ENCODE data around the gene UBD. TPM values are rescaled to one million over a fixed set of nuclear protein-coding genes. Genes with fewer than 3 reads are reported as not detected.

Gene UBD
- total RNA-seq, 3 donors from 2014 or later, result 0.80 to 2.9 (median 2.0) TPM

DNA sequence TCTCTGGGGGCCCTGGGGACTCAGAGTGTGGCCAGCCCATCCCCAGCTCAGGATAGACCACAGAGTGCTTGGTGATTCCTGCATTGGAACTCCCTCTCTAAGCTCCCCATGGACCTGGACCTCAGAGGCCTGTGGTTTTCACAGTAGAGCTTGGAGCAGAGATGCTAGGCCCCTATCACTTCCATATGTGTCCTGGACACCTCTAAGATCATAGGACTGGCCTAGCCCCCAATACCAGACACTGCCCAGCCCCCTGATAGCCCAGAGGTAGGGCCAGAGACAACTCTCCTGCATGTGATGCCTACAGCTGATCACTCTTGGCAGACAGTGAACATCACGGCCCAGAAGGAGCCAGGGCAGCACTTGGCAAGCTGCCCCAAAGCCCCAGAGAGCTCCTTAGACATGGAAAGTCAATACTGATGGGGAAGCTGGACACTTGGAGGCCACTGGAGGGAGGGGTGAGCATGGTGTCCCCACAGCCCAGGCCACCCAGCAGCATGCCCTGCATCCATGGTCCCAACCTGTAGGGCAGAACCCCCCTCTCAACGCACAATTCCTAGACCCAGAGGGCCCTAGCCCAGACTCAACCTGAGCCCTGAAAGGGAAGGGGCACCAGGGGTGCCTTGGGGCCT, 27.1 kb downstream of the UBD start:
- TF ChIP-seq POLR2A (IDR thresholded peaks at IDR 0.05), result no peak
- Histone ChIP-seq H3K27ac (no peak overlapping the region), H3K36me3 (no peaks in the 10 kb centered on the region), H3K9me3 (no peaks in the 10 kb centered on the region), H3K27me3 (no peaks in the 10 kb centered on the region), H3K4me3 (no peak overlapping the region), H3K4me1 (no peaks in the 10 kb centered on the region)
- no peak for DNase-seq (ENCODE audit: low spot score in 2 of 2)
- intact Hi-C loops (cut with DNase I; ENCODE audit: low total_unique reads), result no loop called here

DNA sequence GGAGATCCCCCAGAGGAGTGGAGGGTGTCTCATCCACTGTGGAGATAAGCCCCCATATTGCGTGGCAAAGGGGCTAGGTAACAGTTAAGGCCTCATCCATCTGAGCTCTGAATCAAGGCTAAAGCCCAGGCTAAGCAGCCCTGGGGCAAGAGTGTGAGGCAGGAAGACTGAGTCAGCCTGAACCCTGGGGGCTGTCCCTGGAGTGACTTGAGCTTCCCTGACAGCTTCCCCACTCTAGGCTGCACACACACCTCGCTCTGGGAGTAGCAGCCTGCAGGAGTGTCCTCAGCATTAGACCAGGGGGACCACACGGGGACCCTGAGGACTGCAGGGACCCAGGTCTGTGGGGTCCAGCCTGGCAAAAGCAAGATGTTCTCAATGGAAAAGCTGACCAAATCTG, 27.9 kb downstream of the UBD start:
- Histone ChIP-seq H3K4me1 (no peaks in the 10 kb centered on the region), H3K27me3 (no peaks in the 10 kb centered on the region), H3K36me3 (no peaks in the 10 kb centered on the region), H3K4me3 (no peak overlapping the region), H3K9me3 (no peaks in the 10 kb centered on the region), H3K27ac (no peak overlapping the region)
- intact Hi-C loops (cut with DNase I; ENCODE audit: low total_unique reads), result no loop called here
- DNase-seq (ENCODE audit: low spot score in 2 of 2), result no peak
- TF ChIP-seq, protein P1, sequence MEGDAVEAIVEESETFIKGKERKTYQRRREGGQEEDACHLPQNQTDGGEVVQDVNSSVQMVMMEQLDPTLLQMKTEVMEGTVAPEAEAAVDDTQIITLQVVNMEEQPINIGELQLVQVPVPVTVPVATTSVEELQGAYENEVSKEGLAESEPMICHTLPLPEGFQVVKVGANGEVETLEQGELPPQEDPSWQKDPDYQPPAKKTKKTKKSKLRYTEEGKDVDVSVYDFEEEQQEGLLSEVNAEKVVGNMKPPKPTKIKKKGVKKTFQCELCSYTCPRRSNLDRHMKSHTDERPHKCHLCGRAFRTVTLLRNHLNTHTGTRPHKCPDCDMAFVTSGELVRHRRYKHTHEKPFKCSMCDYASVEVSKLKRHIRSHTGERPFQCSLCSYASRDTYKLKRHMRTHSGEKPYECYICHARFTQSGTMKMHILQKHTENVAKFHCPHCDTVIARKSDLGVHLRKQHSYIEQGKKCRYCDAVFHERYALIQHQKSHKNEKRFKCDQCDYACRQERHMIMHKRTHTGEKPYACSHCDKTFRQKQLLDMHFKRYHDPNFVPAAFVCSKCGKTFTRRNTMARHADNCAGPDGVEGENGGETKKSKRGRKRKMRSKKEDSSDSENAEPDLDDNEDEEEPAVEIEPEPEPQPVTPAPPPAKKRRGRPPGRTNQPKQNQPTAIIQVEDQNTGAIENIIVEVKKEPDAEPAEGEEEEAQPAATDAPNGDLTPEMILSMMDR (IDR thresholded peaks at IDR 0.05), result no peak
- TF ChIP-seq POLR2AphosphoS5 (IDR thresholded peaks at IDR 0.05) (no peak), POLR2A (IDR thresholded peaks at IDR 0.05) (no peak)

DNA sequence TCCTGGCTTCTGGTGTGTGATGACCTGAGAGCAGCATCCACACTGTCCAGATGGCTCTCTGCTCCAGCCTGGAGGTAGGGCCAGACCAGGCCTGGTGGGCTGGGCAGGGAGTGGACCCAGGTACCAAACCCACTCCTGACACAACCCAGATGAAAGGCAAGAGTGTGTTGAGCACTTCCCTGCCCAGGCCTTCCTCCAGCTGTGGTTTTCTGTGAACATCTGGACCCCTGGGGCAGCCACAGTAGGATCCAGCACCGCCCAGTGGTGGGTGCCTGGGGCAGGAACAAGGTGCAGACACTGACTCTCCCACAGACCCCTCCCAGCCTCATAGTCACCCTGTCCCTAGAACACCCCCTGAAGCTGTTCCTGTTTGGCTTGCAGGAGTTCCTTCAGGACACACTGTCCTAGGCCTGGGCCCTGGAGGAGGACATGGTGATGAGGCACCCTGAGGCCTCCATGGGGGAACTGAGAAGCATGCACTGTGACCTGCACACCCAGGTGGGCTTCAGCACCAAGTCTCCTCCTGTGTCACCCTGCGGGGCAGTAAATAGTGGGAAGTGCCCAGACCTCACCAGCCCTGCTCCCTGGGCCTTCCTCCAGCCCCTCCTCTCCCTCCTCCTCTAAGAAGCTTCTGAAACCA, 28.7 kb downstream of the UBD start:
- DNase-seq (ENCODE audit: low spot score in 2 of 2), result no peak
- H3K9me3 ChIP-seq, result no peaks in the 10 kb centered on the region
- intact Hi-C loops (cut with DNase I; ENCODE audit: low total_unique reads), result no loop called here
- no peak for TF ChIP-seq POLR2A (IDR thresholded peaks at IDR 0.05)
- no peak for TF ChIP-seq POLR2AphosphoS5 (IDR thresholded peaks at IDR 0.05)
- TF ChIP-seq, protein P1 (IDR thresholded peaks at IDR 0.05), result no peak
- H3K36me3 ChIP-seq, result no peaks in the 10 kb centered on the region
- H3K27ac ChIP-seq, result no peak overlapping the region
- H3K4me1 ChIP-seq, result no peaks in the 10 kb centered on the region
- H3K27me3 ChIP-seq, result no peaks in the 10 kb centered on the region
- H3K4me3 ChIP-seq, result no peak overlapping the region

DNA sequence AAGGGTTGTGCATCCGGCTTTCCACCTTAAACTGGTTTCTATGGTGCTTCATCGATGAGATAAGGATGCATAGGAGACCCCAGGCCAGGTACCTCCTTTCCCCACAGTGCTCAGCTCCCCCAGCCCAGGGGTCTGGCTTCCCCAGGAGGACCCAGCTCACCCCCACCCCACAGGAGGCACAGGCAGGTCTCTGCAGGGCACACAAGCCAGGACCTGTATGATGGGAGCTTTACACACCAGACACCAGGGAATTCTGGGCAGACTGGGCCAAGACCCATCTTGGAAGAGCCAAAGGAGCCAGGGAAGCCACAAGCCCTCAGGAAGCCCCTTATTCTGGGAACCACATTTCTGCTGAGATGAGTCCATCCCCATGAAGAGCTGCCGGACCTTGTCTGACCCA, 29.6 kb downstream of the UBD start:
- DNase-seq (ENCODE audit: low spot score in 2 of 2), result no peak
- TF ChIP-seq, protein P1 (IDR thresholded peaks at IDR 0.05), result no peak
- H3K36me3 ChIP-seq, result no peaks in the 10 kb centered on the region

DNA sequence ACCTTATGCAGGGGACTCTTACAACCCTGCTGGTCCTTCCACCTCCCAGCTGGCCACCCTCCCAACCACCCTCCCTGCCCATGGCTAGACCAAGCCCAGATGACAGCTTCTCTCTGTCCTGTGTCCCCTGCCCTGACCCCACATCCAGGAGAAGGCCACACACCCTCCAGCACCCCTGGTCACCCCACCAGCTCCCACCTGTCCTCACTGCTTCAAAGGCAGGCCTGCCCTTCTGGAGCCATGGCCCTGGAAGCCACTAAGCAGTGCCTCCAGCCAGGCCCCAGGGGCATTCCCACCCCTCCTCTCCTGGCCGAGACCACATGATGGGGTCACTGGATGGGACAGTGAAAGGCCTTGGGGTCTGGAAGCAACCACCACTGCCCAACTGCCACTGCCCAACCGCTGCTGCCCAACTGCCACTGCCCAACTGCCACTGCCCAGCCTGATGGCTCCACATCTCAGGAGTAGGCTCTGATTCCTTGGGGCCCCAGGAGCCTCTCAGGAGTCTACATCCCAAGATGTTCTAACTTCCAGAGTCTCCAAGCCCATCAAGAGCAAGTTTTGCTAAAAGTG, 30.5 kb downstream of the UBD start:
- H3K4me3 ChIP-seq, result no peak overlapping the region
- no peak for DNase-seq (ENCODE audit: low spot score in 2 of 2)
- no peaks in the 10 kb centered on the region for H3K9me3 ChIP-seq
- no peaks in the 10 kb centered on the region for H3K36me3 ChIP-seq
- H3K27me3 ChIP-seq, result no peaks in the 10 kb centered on the region
- intact Hi-C loops (cut with DNase I; ENCODE audit: low total_unique reads), result no loop called here
- no peak overlapping the region for H3K27ac ChIP-seq
- TF ChIP-seq POLR2AphosphoS5 (IDR thresholded peaks at IDR 0.05) (no peak), POLR2A (IDR thresholded peaks at IDR 0.05) (no peak)
- TF ChIP-seq, protein P1 (IDR thresholded peaks at IDR 0.05), result no peak
- no peaks in the 10 kb centered on the region for H3K4me1 ChIP-seq

More for the DNA sequence above, 29.6 kb downstream of the UBD start:
- Histone ChIP-seq H3K27me3 (no peaks in the 10 kb centered on the region), H3K4me3 (no peak overlapping the region), H3K27ac (no peak overlapping the region), H3K9me3 (no peaks in the 10 kb centered on the region), H3K4me1 (no peaks in the 10 kb centered on the region)
- intact Hi-C loops (cut with DNase I; ENCODE audit: low total_unique reads), result no loop called here
